Gastrocnemius medialis (tissue), 4 donors: ENCODE data around the gene DSTYK. TPM values are rescaled to one million over a fixed set of nuclear protein-coding genes. Genes with fewer than 3 reads are reported as not detected.

Experiments used
- ATAC-seq, 2 donors: fragments of 150-250 bp; one replicate each; pipeline ENCODE4 v1.9.1; 2016
- DNase-seq, 2 donors: peaks; one replicate each; pipeline ENCODE4 v3.0.0-alpha.2; 2019
- H3K27ac ChIP-seq, 4 donors: fragments of 200-600 bp; sonication (generic); 1 replicate in 1 of 4; 2 replicates in 3 of 4; pipeline ENCODE4 v1.5.1; 2016 to 2018; ENCODE audit warnings: mild to moderate bottlenecking in 2 of 4, moderate library complexity in 1 of 4
- H3K27me3 ChIP-seq, 3 donors: fragments of 200-600 bp; sonication (generic) in 2 of 3; 1 replicate in 1 of 3; 2 replicates in 2 of 3; pipeline versions ENCODE4 v1.5.1 to v1.6.0; 2016 to 2019; ENCODE audit warnings: mild to moderate bottlenecking in 1 of 3, moderate library complexity in 1 of 3
- H3K36me3 ChIP-seq, 2 donors: fragments of 200-600 bp; sonication (generic) in 1 of 2; one replicate each; pipeline ENCODE4 v1.5.1; 2017 to 2018
- H3K4me1 ChIP-seq, 2 donors: fragments of 200-600 bp; sonication (generic) in 1 of 2; one replicate each; pipeline ENCODE4 v1.5.1; 2016 to 2017; ENCODE audit warnings: mild to moderate bottlenecking in 2 of 2
- H3K4me3 ChIP-seq, 4 donors: fragments of 200-600 bp; sonication (generic) in 3 of 4; 1 replicate in 1 of 4; 2 replicates in 3 of 4; pipeline ENCODE4 v1.5.1; 2016 to 2019; ENCODE audit warnings: mild to moderate bottlenecking in 2 of 4
- H3K9me3 ChIP-seq, 3 donors: fragments of 200-600 bp; sonication (generic) in 2 of 3; 1 replicate in 1 of 3; 2 replicates in 2 of 3; pipeline ENCODE4 v1.5.1; 2016 to 2019
- POLR2A ChIP-seq, 2 donors: fragments of 450-650 bp; IDR thresholded peaks; one replicate each; pipeline ENCODE4 v1.6.1; 2017; ENCODE audit warnings: antibody characterized with exemption in 2 of 2, mild to moderate bottlenecking in 2 of 2, moderate library complexity in 2 of 2
- in situ Hi-C, 4 donors: fragments of 200-750 bp; cut with MboI; loops; one replicate each; pipeline versions ENCODE4 v1.15.0 to v1.8.0; 2017; ENCODE audit warnings: low sequenced_read_pairs in 4 of 4
- intact Hi-C: fragments of 100-400 bp; cut with DNase I; formaldehyde crosslinking; loops from one replicate; pipeline ENCODE4 v1.15.1; 2023; ENCODE audit warnings: low total_unique reads
- total RNA-seq, 4 donors: library from RNA; depleted of rRNA; stranded (reverse); fragments of >200 nt; gene quantifications; one replicate each; pipeline versions ENCODE4 v1.1.0 to v1.2.3, GENCODE V29; 2016
- TF ChIP-seq, protein P1 (sequence below), 5 experiments: fragments of 450-650 bp in 3 of 5; fragments of 200-600 bp in 2 of 5; sonication (generic) in 2 of 5; IDR thresholded peaks in 4 of 5; conservative IDR thresholded peaks in 1 of 5; 1 replicate in 4 of 5; 2 replicates in 1 of 5; pipeline ENCODE4 v1.5.1; 2016 to 2019; ENCODE audit warnings: antibody characterized with exemption in 5 of 5, mild to moderate bottlenecking in 3 of 5, moderate library complexity in 3 of 5

Gene DSTYK
- total RNA-seq, 4 donors from 2014 or later, result 12.2 to 15.8 (median 13.9) TPM

DNA sequence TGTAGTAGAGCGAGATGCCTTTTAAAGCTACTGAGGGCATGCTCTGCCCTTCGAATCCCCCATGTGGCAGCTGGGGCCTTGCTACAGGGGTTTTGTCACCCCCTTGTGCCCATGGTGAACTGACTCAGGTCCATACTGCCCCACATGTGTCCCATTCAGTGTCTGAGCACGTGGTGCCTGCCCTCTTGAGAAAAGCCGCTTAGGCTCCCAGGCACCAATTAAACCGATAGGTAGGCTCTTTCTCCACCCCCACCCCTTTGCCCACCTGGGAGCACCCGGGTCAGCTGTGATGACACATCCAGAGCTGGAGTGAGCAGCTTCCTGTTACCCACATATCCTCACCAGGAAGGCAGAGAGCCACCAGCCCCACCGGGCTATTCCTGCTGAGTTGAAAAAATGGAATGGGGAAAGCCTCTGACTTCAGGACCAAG is 46.8 kb upstream of the DSTYK start:
- H3K9me3 ChIP-seq, result no peaks in the 10 kb centered on the region
- no peak overlapping the region for H3K4me3 ChIP-seq
- in situ Hi-C loops, result loop anchor here (5.0 to 25.0 kb wide), 4 partner anchors 133 to 286 kb away; partner anchors contain the start of gene RBBP5 (in 1 of the 4)
- intact Hi-C loops, result loop anchor here (5.0 kb wide), 3 partner anchors 81 to 271 kb away; partner anchors contain the start of gene RBBP5
- no peak for DNase-seq
- H3K36me3 ChIP-seq, result no peaks in the 10 kb centered on the region
- TF ChIP-seq, protein P1, sequence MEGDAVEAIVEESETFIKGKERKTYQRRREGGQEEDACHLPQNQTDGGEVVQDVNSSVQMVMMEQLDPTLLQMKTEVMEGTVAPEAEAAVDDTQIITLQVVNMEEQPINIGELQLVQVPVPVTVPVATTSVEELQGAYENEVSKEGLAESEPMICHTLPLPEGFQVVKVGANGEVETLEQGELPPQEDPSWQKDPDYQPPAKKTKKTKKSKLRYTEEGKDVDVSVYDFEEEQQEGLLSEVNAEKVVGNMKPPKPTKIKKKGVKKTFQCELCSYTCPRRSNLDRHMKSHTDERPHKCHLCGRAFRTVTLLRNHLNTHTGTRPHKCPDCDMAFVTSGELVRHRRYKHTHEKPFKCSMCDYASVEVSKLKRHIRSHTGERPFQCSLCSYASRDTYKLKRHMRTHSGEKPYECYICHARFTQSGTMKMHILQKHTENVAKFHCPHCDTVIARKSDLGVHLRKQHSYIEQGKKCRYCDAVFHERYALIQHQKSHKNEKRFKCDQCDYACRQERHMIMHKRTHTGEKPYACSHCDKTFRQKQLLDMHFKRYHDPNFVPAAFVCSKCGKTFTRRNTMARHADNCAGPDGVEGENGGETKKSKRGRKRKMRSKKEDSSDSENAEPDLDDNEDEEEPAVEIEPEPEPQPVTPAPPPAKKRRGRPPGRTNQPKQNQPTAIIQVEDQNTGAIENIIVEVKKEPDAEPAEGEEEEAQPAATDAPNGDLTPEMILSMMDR (IDR thresholded peaks at IDR 0.05 in 4 of 5, conservative IDR thresholded peaks at IDR 0.05 in 1 of 5), result no peak
- TF ChIP-seq POLR2A (IDR thresholded peaks at IDR 0.05), result no peak
- H3K4me1 ChIP-seq, result peaks cover 45 to 57% of the 10 kb centered on the region in 2 donors
- no peaks in the 10 kb centered on the region for H3K27me3 ChIP-seq
- no peak for ATAC-seq
- H3K27ac ChIP-seq, result peak overlapping the region; percentile 67 to 81 (median 74)

DNA sequence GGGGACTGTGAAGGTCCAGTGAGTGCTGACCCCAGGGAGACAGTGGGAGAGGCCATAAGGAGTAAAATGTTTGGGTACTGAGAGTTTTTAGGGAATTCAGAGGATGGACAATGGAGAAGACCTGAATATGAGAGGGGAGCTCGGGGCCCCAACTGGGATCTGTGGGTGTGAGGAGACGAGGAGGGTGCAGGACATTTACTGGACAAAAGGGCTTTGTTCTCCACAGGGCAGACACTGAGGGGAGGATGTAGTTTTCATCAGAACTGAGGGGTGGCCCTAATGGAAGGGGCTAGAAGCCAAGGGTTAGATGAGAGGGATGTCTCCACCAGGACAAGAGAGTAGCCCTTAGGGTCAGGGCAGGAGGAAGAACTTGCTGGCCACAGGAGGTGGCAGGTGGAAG is 46.2 kb upstream of the DSTYK start:
- ATAC-seq (no peak), DNase-seq (no peak)
- in situ Hi-C loops, result loop anchor here (5.0 to 25.0 kb wide), 4 partner anchors 133 to 285 kb away; partner anchors contain the start of gene RBBP5 (in 1 of the 4)
- Histone ChIP-seq H3K9me3 (no peaks in the 10 kb centered on the region), H3K4me1 (peaks cover 50 to 60% of the 10 kb centered on the region in 2 donors), H3K27me3 (no peaks in the 10 kb centered on the region), H3K4me3 (no peak overlapping the region), H3K36me3 (no peaks in the 10 kb centered on the region), H3K27ac (peak overlapping the region; percentile 67 to 81 (median 74))
- intact Hi-C loops, result loop anchor here (5.0 kb wide), 3 partner anchors 80 to 270 kb away; partner anchors contain the start of gene RBBP5
- TF ChIP-seq, protein P1 (IDR thresholded peaks at IDR 0.05 in 4 of 5, conservative IDR thresholded peaks at IDR 0.05 in 1 of 5), result no peak
- no peak for TF ChIP-seq POLR2A (IDR thresholded peaks at IDR 0.05)

- ATAC-seq, result no peak
- in situ Hi-C loops (loop anchor here (5.0 to 25.0 kb wide), 4 partner anchors 132 to 285 kb away; partner anchors contain the start of gene RBBP5 (in 1 of the 4)), intact Hi-C loops (loop anchor here (1.0 to 5.0 kb wide), 4 partner anchors 28 to 270 kb away; partner anchors contain the start of gene RBBP5)
- TF ChIP-seq, protein P1 (IDR thresholded peaks at IDR 0.05 in 4 of 5, conservative IDR thresholded peaks at IDR 0.05 in 1 of 5), result no peak
- TF ChIP-seq POLR2A (IDR thresholded peaks at IDR 0.05), result no peak
- no peaks in the 10 kb centered on the region for H3K27me3 ChIP-seq
- H3K36me3 ChIP-seq, result no peaks in the 10 kb centered on the region
- H3K9me3 ChIP-seq, result no peaks in the 10 kb centered on the region
- H3K27ac ChIP-seq, result no peak overlapping the region
- H3K4me3 ChIP-seq, result no peak overlapping the region
- DNase-seq, result no peak
- H3K4me1 ChIP-seq, result peaks cover 52 to 64% of the 10 kb centered on the region in 2 donors
These were observed 45.6 kb upstream of the DSTYK start for GRCh38 chr1:205256951-205257625.

- peak overlapping the region; percentile 49 to 82 (median 74) for H3K27ac ChIP-seq
- TF ChIP-seq, protein P1 (IDR thresholded peaks at IDR 0.05 in 4 of 5, conservative IDR thresholded peaks at IDR 0.05 in 1 of 5), result peak; percentile 91 to 99 (median 99)
- no peak for TF ChIP-seq POLR2A (IDR thresholded peaks at IDR 0.05)
- H3K9me3 ChIP-seq, result no peaks in the 10 kb centered on the region
- peak; percentile 71 to 72 for ATAC-seq
- no peaks in the 10 kb centered on the region for H3K36me3 ChIP-seq
- in situ Hi-C loops (loop anchor here (5.0 to 25.0 kb wide), 4 partner anchors 131 to 284 kb away; partner anchors contain the start of gene RBBP5 (in 1 of the 4)), intact Hi-C loops (loop anchor here (1.0 to 5.0 kb wide), 4 partner anchors 27 to 269 kb away; partner anchors contain the start of gene RBBP5)
- H3K27me3 ChIP-seq, result no peaks in the 10 kb centered on the region
- peak; percentile 84 to 93 for DNase-seq
- H3K4me3 ChIP-seq, result no peak overlapping the region
- peaks cover 54 to 67% of the 10 kb centered on the region in 2 donors for H3K4me1 ChIP-seq
These were observed 44.7 kb upstream of the DSTYK start for GRCh38 chr1:205255941-205256780.
